GM12878 (cell line): ENCODE data around the gene CCDC102B. TPM values are rescaled to one million over a fixed set of nuclear protein-coding genes. Genes with fewer than 3 reads are reported as not detected.

Experiments used
- ATAC-seq: fragments of 200-7000 bp; cut with Tn5 transposase; 3 replicates; pipeline ENCODE4 v1.9.1; 2020; ENCODE audit warnings: mild to moderate bottlenecking, moderate library complexity
- BruUV-seq: library from RNA; stranded (reverse); fragments of 400-500 nt; replicated peaks from 2 replicates; lab custom pipeline; 2021; lab: Mats Ljungman, UMichigan
- CTCF ChIA-PET: fragments of 300-600 bp; sonication (Branson Sonifier 250); formaldehyde crosslinking; extraction: SDS; loops from one replicate; lab custom pipeline; 2021; ENCODE audit warnings: inconsistent platforms; lab: Yijun Ruan, JAX
- POLR2A ChIA-PET: fragments of 350-600 bp; formaldehyde crosslinking; extraction: SDS; loops from one replicate; lab custom pipeline; 2021; ENCODE audit warnings: inconsistent platforms; lab: Charles Lee
- RAD21 ChIA-PET: fragments of 300-600 bp; sonication (Branson Sonifier 250); formaldehyde crosslinking; loops from one replicate; lab custom pipeline; 2023; ENCODE audit warnings: antibody characterized with exemption; ENCODE audit not compliant: unreplicated experiment; lab: Charles Lee
- SMC1A ChIA-PET: fragments of 300-600 bp; sonication (Branson Sonifier 250); formaldehyde crosslinking; loops from one replicate; lab custom pipeline; 2023; ENCODE audit not compliant: unreplicated experiment, uncharacterized antibody; lab: Charles Lee
- DNase-seq: peaks from one replicate; pipeline ENCODE4 v3.0.0-alpha.2; 2011; ENCODE audit warnings: low read depth, low spot score
- FAIRE-seq: peaks from 3 replicates; lab custom pipeline; 2011; peaks lifted over from hg19 to GRCh38; lab: Jason Lieb, UNC
- H2AFZ ChIP-seq: 2 replicates; pipeline ENCODE4 v1.6.0; 2011; ENCODE audit warnings: low read depth, low read length, control low read depth; ENCODE audit not compliant: control insufficient read depth
- H3K27ac ChIP-seq: 2 replicates; pipeline ENCODE4 v1.5.1; 2011; ENCODE audit warnings: control low read depth; ENCODE audit not compliant: control insufficient read depth, insufficient read depth
- H3K27me3 ChIP-seq, 2 experiments: replicated peaks in 1 of 2; 2 replicates each; pipeline versions ENCODE4 v1.6.0 to v1.6.1; 2011; ENCODE audit warnings: low read length in 1 of 2; ENCODE audit not compliant: control insufficient read depth in 2 of 2, insufficient read depth in 2 of 2
- H3K36me3 ChIP-seq, 2 experiments: 2 replicates each; pipeline ENCODE4 v1.5.1; 2011; ENCODE audit warnings: low read length in 1 of 2; ENCODE audit not compliant: control insufficient read depth in 2 of 2, insufficient read depth in 2 of 2
- H3K4me1 ChIP-seq: 2 replicates; pipeline ENCODE4 v1.6.1; 2011; ENCODE audit warnings: mild to moderate bottlenecking, low read length, moderate library complexity, mixed read lengths; ENCODE audit not compliant: control insufficient read depth, insufficient read depth
- H3K4me2 ChIP-seq: 2 replicates; pipeline ENCODE4 v1.6.0; 2011; ENCODE audit warnings: control low read depth; ENCODE audit not compliant: control insufficient read depth, insufficient read depth
- H3K4me3 ChIP-seq: fragments of 200-600 bp; sonication (generic); 2 replicates; pipeline ENCODE4 v1.5.1; 2016
- H3K79me2 ChIP-seq: 2 replicates; pipeline ENCODE4 v1.6.0; 2011; ENCODE audit warnings: low read length; ENCODE audit not compliant: control insufficient read depth, insufficient read depth
- H3K9ac ChIP-seq: 2 replicates; pipeline ENCODE4 v1.8.0; 2011; ENCODE audit warnings: low read length, control low read depth, mixed read lengths; ENCODE audit not compliant: control insufficient read depth, insufficient read depth
- H3K9me3 ChIP-seq: replicated peaks from 3 replicates; pipeline ENCODE4 v1.5.1; 2011; ENCODE audit warnings: mild to moderate bottlenecking, low read length; ENCODE audit not compliant: control insufficient read depth, insufficient read depth
- H4K20me1 ChIP-seq: 2 replicates; pipeline ENCODE4 v1.6.0; 2011; ENCODE audit not compliant: control insufficient read depth, insufficient read depth
- CBX3 ChIP-seq: fragments of 200-600 bp; sonication (generic); IDR thresholded peaks from 2 replicates; pipeline ENCODE4 v1.6.1; 2016; ENCODE audit warnings: low read depth, borderline replicate concordance
- CHD2 ChIP-seq: IDR thresholded peaks from 2 replicates; pipeline ENCODE4 v1.6.1; 2011; ENCODE audit warnings: low read depth, low read length, improper control_type of control experiment, borderline replicate concordance
- CREB1 ChIP-seq: IDR thresholded peaks from 2 replicates; pipeline ENCODE4 v1.6.1; 2012; ENCODE audit warnings: low read depth, mild to moderate bottlenecking, inconsistent platforms
- EZH2 ChIP-seq: IDR thresholded peaks from 2 replicates; pipeline ENCODE4 v1.6.1; 2012; ENCODE audit warnings: low read depth, mild to moderate bottlenecking, control low read depth, inconsistent platforms, low read length, borderline replicate concordance; ENCODE audit not compliant: control insufficient read depth
- MEF2B ChIP-seq: fragments of 450-650 bp; IDR thresholded peaks from 2 replicates; pipeline ENCODE4 v1.6.1; 2018; ENCODE audit warnings: mild to moderate bottlenecking, moderate library complexity; ENCODE audit not compliant: partially characterized antibody, poor library complexity, severe bottlenecking
- MTA2 ChIP-seq: fragments of 450-650 bp; IDR thresholded peaks from 2 replicates; pipeline ENCODE4 v1.6.1; 2016; ENCODE audit warnings: low read depth, mild to moderate bottlenecking, moderate library complexity
- NFYB ChIP-seq: IDR thresholded peaks from 2 replicates; pipeline ENCODE4 v1.6.1; 2011; ENCODE audit warnings: low read depth, mild to moderate bottlenecking, low read length, improper control_type of control experiment, moderate library complexity; ENCODE audit not compliant: insufficient read depth
- PAX5 ChIP-seq: IDR thresholded peaks from 2 replicates; pipeline ENCODE4 v1.6.1; 2011; ENCODE audit warnings: low read depth, low read length, borderline replicate concordance
- POLR2A ChIP-seq: IDR thresholded peaks from 2 replicates; pipeline ENCODE4 v1.6.1; 2011; ENCODE audit warnings: low read depth, mild to moderate bottlenecking, low read length
- POLR2AphosphoS2 ChIP-seq: IDR thresholded peaks from 2 replicates; pipeline ENCODE4 v1.6.1; 2011; ENCODE audit warnings: low read depth, mild to moderate bottlenecking, low read length, improper control_type of control experiment, moderate library complexity
- REST ChIP-seq: IDR thresholded peaks from 2 replicates; pipeline ENCODE4 v1.6.1; 2012; ENCODE audit warnings: mild to moderate bottlenecking, low read depth, low read length
- ZNF592 ChIP-seq: fragments of 450-650 bp; IDR thresholded peaks from 2 replicates; pipeline ENCODE4 v1.6.1; 2017; ENCODE audit warnings: mild to moderate bottlenecking, moderate library complexity
- WGBS: methylation state at CpG from one replicate; pipeline ENCODE4 v1.1.6; 2016; ENCODE audit warnings: low lambda C conversion rate; ENCODE audit not compliant: insufficient replicate concordance, insufficient coverage; ENCODE audit errors: missing lambda C conversion rate; 5-methylcytosine and 5-hydroxymethylcytosine counted together
- in situ Hi-C: fragments of 300-500 bp; cut with MboI; formaldehyde crosslinking; loops from 9 replicates; pipeline ENCODE4 v1.14.3; 2018; ENCODE audit warnings: mixed read lengths
- intact Hi-C: fragments of 100-400 bp; cut with micrococcal nuclease; formaldehyde crosslinking; loops from one replicate; pipeline ENCODE4 v1.14.2; 2022; ENCODE audit not compliant: unreplicated experiment
- polyA plus RNA-seq, 11 experiments: library from polyadenylated mRNA; depleted of rRNA in 4 of 11; unstranded in 6 of 11; stranded (reverse) in 5 of 11; fragments of >200 nt; fragmentation: Nextera tagmentation in 4 of 11; fragmentation: Illumina TruSeq in 1 of 11; extraction: Ambion mirVana in 4 of 11; extraction: Trizol in 1 of 11; gene quantifications; 1 replicate in 1 of 11; 2 replicates in 10 of 11; pipeline versions ENCODE4 v1.2.1 to v1.2.3, GENCODE V29; 2011 to 2016; ENCODE audit warnings: inconsistent platforms in 2 of 11, missing spikeins in 2 of 11, low read depth in 1 of 11
- total RNA-seq, 4 experiments: library from RNA; depleted of rRNA in 3 of 4; stranded (reverse); fragments of >200 nt in 3 of 4; fragmentation: Illumina TruSeq in 1 of 4; extraction: Trizol in 1 of 4; gene quantifications; 2 replicates each; pipeline versions ENCODE4 v1.2.1 to v1.2.3, GENCODE V29; 2013 to 2021
- TF ChIP-seq, protein P1 (sequence below): IDR thresholded peaks from 2 replicates; pipeline ENCODE4 v1.6.1; 2011; ENCODE audit warnings: borderline replicate concordance, low read depth, mild to moderate bottlenecking, moderate library complexity, mixed read lengths, low read length; ENCODE audit not compliant: insufficient read depth; ENCODE audit errors: extremely low read length
- TF ChIP-seq, protein P2 (sequence below): fragments of 450-650 bp; IDR thresholded peaks from 2 replicates; pipeline ENCODE4 v1.6.1; 2017; ENCODE audit warnings: low read depth, mild to moderate bottlenecking, moderate library complexity

Gene CCDC102B
- total and polyA plus RNA-seq, 10 of the 15 experiments (the other 5 are each of a cell fraction or from before 2014, with no cell fraction given): 2.7 to 4.7 (median 3.3) TPM

DNA sequence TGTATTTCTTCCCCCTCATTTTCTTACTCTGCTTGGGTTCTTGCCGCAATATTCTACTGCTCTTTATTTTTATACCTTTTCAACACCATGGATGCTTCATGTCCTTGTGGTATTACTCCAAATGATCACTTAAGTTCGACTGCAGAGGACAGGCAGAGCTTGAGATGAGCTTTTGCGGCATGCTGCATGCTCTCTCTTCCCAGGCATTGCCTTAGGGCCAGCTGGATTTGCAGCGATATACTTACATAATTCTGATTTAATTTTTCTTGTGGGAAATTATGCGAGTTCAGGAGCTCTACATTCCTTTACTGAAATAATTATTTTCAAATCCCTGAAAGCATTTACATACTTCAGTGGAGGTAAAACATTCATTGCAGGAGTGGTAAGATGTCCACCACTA lies 288.1 kb downstream of the CCDC102B start:
- Histone ChIP-seq H3K27ac (no peak overlapping the region), H3K36me3 (no peaks in the 10 kb centered on the region), H3K9ac (no peak overlapping the region), H4K20me1 (no peaks in the 10 kb centered on the region), H3K4me1 (no peaks in the 10 kb centered on the region), H3K4me2 (no peak overlapping the region), H2AFZ (no peak overlapping the region), H3K79me2 (no peaks in the 10 kb centered on the region), H3K9me3 (no peaks in the 10 kb centered on the region), H3K27me3 (no peaks in the 10 kb centered on the region), H3K4me3 (no peak overlapping the region)
- ChIA-PET RAD21 (interaction anchor here (0.8 kb wide), 1 partner anchor 250 kb away, joined by 3 read pairs; no protein-coding TSS in a partner anchor), POLR2A (no interaction called here), CTCF (no interaction called here), SMC1A (no interaction called here)
- in situ Hi-C loops: no loop called here
- WGBS: 50% methylated on average over 5 of the region's 5 CpGs
- no peak for FAIRE-seq
- DNase-seq: no peak
- BruUV-seq: no TSS peak
- intact Hi-C loops: no loop called here
- ATAC-seq: no peak
- TF ChIP-seq PAX5 (no peak), ZNF592 (no peak), POLR2A (no peak), EZH2 (no peak), CHD2 (no peak), CBX3 (no peak), REST (no peak), MTA2 (no peak), CREB1 (no peak), POLR2AphosphoS2 (no peak), NFYB (no peak), MEF2B (no peak)
- TF ChIP-seq, protein P1, sequence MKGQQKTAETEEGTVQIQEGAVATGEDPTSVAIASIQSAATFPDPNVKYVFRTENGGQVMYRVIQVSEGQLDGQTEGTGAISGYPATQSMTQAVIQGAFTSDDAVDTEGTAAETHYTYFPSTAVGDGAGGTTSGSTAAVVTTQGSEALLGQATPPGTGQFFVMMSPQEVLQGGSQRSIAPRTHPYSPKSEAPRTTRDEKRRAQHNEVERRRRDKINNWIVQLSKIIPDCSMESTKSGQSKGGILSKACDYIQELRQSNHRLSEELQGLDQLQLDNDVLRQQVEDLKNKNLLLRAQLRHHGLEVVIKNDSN: no peak
- TF ChIP-seq, protein P2, sequence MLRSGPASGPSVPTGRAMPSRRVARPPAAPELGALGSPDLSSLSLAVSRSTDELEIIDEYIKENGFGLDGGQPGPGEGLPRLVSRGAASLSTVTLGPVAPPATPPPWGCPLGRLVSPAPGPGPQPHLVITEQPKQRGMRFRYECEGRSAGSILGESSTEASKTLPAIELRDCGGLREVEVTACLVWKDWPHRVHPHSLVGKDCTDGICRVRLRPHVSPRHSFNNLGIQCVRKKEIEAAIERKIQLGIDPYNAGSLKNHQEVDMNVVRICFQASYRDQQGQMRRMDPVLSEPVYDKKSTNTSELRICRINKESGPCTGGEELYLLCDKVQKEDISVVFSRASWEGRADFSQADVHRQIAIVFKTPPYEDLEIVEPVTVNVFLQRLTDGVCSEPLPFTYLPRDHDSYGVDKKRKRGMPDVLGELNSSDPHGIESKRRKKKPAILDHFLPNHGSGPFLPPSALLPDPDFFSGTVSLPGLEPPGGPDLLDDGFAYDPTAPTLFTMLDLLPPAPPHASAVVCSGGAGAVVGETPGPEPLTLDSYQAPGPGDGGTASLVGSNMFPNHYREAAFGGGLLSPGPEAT: no peak
